RCC 7860 (cell line): ENCODE results near the gene B3GNT3.
"Not testable (repeated sequence)": the region's sequence is repeated elsewhere in the genome, so short reads cannot be mapped to it uniquely, and the experiment has no call there.

Experiments
- DNase-seq: peaks from one replicate; pipeline ENCODE4 v3.0.0-alpha.2; 2015; ENCODE audit warnings: low spot score
- FAIRE-seq: peaks from 2 replicates; lab custom pipeline; 2012; peaks lifted over from hg19 to GRCh38; lab: Jason Lieb, UNC

B3GNT3 gene

GRCh38 chr19:17766543-17767131 is 28.3 kb upstream of the B3GNT3 start:
- DNase-seq = peak; percentile 61
- FAIRE-seq = no peak

GRCh38 chr19:17767559-17767958 is 27.4 kb upstream of the B3GNT3 start:
- DNase-seq = no peak

GRCh38 chr19:17770613-17771012 is 24.3 kb upstream of the B3GNT3 start:
- DNase-seq (no peak), FAIRE-seq (no peak)

More at GRCh38 chr19:17767559-17767958, 27.4 kb upstream of the B3GNT3 start:
- no peak for FAIRE-seq

- FAIRE-seq = no peak
- DNase-seq = no peak
These were observed 22.8 kb upstream of the B3GNT3 start for GRCh38 chr19:17772172-17772571.

GRCh38 chr19:17775245-17775927 is 19.6 kb upstream of the B3GNT3 start:
- DNase-seq = no peak
- FAIRE-seq = no peak

- DNase-seq (no peak), FAIRE-seq (no peak)
These were observed 18.7 kb upstream of the B3GNT3 start for GRCh38 chr19:17775991-17776803.

GRCh38 chr19:17777840-17778239 is 17.1 kb upstream of the B3GNT3 start:
- not testable (repeated sequence) for FAIRE-seq, DNase-seq

- DNase-seq (no peak), FAIRE-seq (no peak)
These were observed 16.5 kb upstream of the B3GNT3 start for GRCh38 chr19:17778251-17778967.

GRCh38 chr19:17778968-17779929 is 15.7 kb upstream of the B3GNT3 start:
- FAIRE-seq (no peak), DNase-seq (no peak)

- FAIRE-seq = no peak
- no peak for DNase-seq
These were observed 14.2 kb upstream of the B3GNT3 start for GRCh38 chr19:17780781-17781180.

GRCh38 chr19:17783721-17784120 is 11.2 kb upstream of the B3GNT3 start:
- DNase-seq, FAIRE-seq: not testable (repeated sequence)

GRCh38 chr19:17784201-17785008 is 10.5 kb upstream of the B3GNT3 start:
- FAIRE-seq = no peak
- DNase-seq = peak; percentile 20

GRCh38 chr19:17787274-17787913 is 7.5 kb upstream of the B3GNT3 start:
- no peak for FAIRE-seq

GRCh38 chr19:17788632-17789031 is 6.3 kb upstream of the B3GNT3 start:
- FAIRE-seq = no peak

More at GRCh38 chr19:17787274-17787913, 7.5 kb upstream of the B3GNT3 start:
- no peak for DNase-seq

GRCh38 chr19:17790059-17790780 is 4.7 kb upstream of the B3GNT3 start:
- DNase-seq (no peak), FAIRE-seq (no peak)

More at GRCh38 chr19:17788632-17789031, 6.3 kb upstream of the B3GNT3 start:
- DNase-seq = no peak

- no peak for DNase-seq
- no peak for FAIRE-seq
These were observed 567 bp upstream of the B3GNT3 start for GRCh38 chr19:17794412-17794730.

GRCh38 chr19:17795495-17795856 is 538 bp downstream of the B3GNT3 start:
- DNase-seq = no peak
- FAIRE-seq = no peak
